ENCODE measurements around the gene PHKA2. TPM values are rescaled to one million over a fixed set of nuclear protein-coding genes. Genes with fewer than 3 reads are reported as not detected.

PHKA2 gene
- total RNA-seq, 1 experiment from 2014 or later: 43.0 TPM

DNA sequence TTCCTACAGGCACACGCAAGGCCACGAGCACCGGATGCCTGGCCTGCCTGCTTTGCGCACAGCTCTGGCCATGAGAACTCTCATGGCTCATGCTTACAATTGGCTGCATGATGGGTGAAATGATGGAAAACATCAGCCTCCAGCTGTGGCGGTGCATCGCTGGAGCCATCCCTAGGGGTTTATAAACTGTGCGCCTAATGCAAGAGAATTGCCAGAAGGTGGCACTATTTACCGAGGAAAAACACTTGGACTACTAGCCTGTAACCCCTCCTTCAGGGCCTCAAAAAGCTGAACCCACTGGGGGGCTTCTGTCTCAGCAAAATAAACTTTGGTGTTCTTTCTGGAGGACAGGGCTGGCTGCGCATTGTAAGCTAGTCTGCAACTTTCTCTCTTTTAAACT lies 51.9 kb downstream of the PHKA2 start:
- Histone ChIP-seq H3K4me1 (no peaks in the 10 kb centered on the region), H3K4me3 (ENCODE audit: low read depth, low read length) (no peak overlapping the region), H3K36me3 (ENCODE audit: control insufficient read depth, insufficient read depth, low read length) (no peaks in the 10 kb centered on the region; the same call in none of the 2 replicates), H3K27me3 (replicated peaks; ENCODE audit: control insufficient read depth, insufficient read depth, low read length) (no peaks in the 10 kb centered on the region), H3K9me3 (no peaks in the 10 kb centered on the region)
- intact Hi-C loops (cut with micrococcal nuclease; ENCODE audit: unreplicated experiment): loop anchor here (5.0 kb wide), 1 partner anchor 405 kb away; no protein-coding TSS in a partner anchor
- Mint-ChIP-seq H3K9me3 (ENCODE audit: unreplicated experiment) (no peaks in the 10 kb centered on the region), H3K36me3 (ENCODE audit: insufficient read depth, unreplicated experiment) (peaks cover 23% of the 10 kb centered on the region), H3K27me3 (ENCODE audit: insufficient read depth, unreplicated experiment) (no peaks in the 10 kb centered on the region), H3K27ac (ENCODE audit: unreplicated experiment) (no peak overlapping the region), H3K4me3 (ENCODE audit: unreplicated experiment) (no peak overlapping the region), H3K4me1 (ENCODE audit: low read depth, unreplicated experiment) (no peaks in the 10 kb centered on the region)
- ChIA-PET POLR2A (no interaction called here), CTCF (no interaction called here)
- TF ChIP-seq, protein P1, sequence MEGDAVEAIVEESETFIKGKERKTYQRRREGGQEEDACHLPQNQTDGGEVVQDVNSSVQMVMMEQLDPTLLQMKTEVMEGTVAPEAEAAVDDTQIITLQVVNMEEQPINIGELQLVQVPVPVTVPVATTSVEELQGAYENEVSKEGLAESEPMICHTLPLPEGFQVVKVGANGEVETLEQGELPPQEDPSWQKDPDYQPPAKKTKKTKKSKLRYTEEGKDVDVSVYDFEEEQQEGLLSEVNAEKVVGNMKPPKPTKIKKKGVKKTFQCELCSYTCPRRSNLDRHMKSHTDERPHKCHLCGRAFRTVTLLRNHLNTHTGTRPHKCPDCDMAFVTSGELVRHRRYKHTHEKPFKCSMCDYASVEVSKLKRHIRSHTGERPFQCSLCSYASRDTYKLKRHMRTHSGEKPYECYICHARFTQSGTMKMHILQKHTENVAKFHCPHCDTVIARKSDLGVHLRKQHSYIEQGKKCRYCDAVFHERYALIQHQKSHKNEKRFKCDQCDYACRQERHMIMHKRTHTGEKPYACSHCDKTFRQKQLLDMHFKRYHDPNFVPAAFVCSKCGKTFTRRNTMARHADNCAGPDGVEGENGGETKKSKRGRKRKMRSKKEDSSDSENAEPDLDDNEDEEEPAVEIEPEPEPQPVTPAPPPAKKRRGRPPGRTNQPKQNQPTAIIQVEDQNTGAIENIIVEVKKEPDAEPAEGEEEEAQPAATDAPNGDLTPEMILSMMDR (IDR thresholded peaks at IDR 0.05; ENCODE audit: insufficient read depth in 1 of 2, low read depth in 1 of 2, low read length in 1 of 2, severe bottlenecking in 1 of 2, unreplicated experiment in 1 of 2): peak; percentile 17 to 33
- BruUV-seq (replicated peaks): no TSS peak
- peak in 1 of 2 experiments; percentile 24 for DNase-seq

DNA sequence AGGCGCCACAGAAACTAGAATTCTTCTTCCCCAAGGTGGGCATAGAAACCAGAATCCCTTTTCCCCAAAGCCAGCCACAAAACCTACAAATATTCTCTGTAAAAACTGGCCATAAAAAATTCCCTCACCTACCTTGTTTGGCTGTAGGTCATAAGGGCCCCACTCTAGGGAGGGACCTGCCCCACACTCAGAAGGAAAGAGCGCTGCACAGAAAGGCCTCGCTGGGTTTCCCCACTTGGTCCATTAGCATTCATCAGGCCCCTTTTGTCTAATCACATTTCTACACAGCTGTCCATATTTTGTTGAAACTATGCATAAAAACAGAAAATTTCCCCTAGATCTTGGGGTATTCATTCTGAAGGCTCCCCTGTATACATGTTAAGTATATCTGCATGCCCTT lies 54.1 kb downstream of the PHKA2 start:
- Mint-ChIP-seq H3K27me3 (ENCODE audit: insufficient read depth, unreplicated experiment) (no peaks in the 10 kb centered on the region), H3K36me3 (ENCODE audit: insufficient read depth, unreplicated experiment) (peaks cover 19% of the 10 kb centered on the region), H3K27ac (ENCODE audit: unreplicated experiment) (no peak overlapping the region), H3K4me1 (ENCODE audit: low read depth, unreplicated experiment) (no peaks in the 10 kb centered on the region), H3K4me3 (ENCODE audit: unreplicated experiment) (no peak overlapping the region), H3K9me3 (ENCODE audit: unreplicated experiment) (no peaks in the 10 kb centered on the region)
- no peaks in the 10 kb centered on the region for H3K27me3 ChIP-seq (replicated peaks; ENCODE audit: control insufficient read depth, insufficient read depth, low read length)
- no peaks in the 10 kb centered on the region; the same call in none of the 2 replicates for H3K36me3 ChIP-seq (ENCODE audit: control insufficient read depth, insufficient read depth, low read length)
- no peak overlapping the region for H3K4me3 ChIP-seq (ENCODE audit: low read depth, low read length)
- no peaks in the 10 kb centered on the region for H3K4me1 ChIP-seq
- no peaks in the 10 kb centered on the region for H3K9me3 ChIP-seq
- POLR2A ChIA-PET: no interaction called here
- TF ChIP-seq, protein P1 (IDR thresholded peaks at IDR 0.05; ENCODE audit: insufficient read depth in 1 of 2, low read depth in 1 of 2, low read length in 1 of 2, severe bottlenecking in 1 of 2, unreplicated experiment in 1 of 2): no peak
- CTCF ChIA-PET: no interaction called here
- BruUV-seq (replicated peaks): no TSS peak
- no peak for DNase-seq
- intact Hi-C loops (cut with micrococcal nuclease; ENCODE audit: unreplicated experiment): loop anchor here (5.0 kb wide), 1 partner anchor 408 kb away; no protein-coding TSS in a partner anchor

DNA sequence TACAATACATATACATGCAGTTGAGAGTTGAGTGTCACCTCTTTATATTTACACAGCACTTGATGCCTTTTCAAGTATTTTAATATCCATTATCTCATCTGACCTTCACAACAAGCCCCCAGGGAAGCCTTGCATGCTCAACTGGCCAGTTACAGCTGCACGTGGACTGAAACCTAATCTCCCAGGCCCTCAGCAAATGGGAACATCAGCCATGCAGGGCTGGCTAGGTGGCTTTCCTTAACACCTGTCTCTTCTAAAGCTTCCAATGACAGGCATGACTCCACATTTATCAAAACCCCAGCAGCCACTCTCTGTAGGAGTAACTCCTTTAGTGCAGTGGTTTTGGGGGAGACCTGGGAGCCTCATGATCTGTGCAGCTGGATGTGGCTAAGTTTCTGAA lies 56.4 kb downstream of the PHKA2 start:
- BruUV-seq (replicated peaks): no TSS peak
- H3K27me3 Mint-ChIP-seq (ENCODE audit: insufficient read depth, unreplicated experiment): no peaks in the 10 kb centered on the region
- Histone ChIP-seq H3K4me3 (ENCODE audit: low read depth, low read length) (no peak overlapping the region), H3K4me1 (no peaks in the 10 kb centered on the region), H3K27me3 (replicated peaks; ENCODE audit: control insufficient read depth, insufficient read depth, low read length) (no peaks in the 10 kb centered on the region), H3K36me3 (ENCODE audit: control insufficient read depth, insufficient read depth, low read length) (no peaks in the 10 kb centered on the region; the same call in 1 of the 2 replicates), H3K9me3 (no peaks in the 10 kb centered on the region)
- H3K4me3 Mint-ChIP-seq (ENCODE audit: unreplicated experiment): no peak overlapping the region
- peaks cover 19% of the 10 kb centered on the region for H3K36me3 Mint-ChIP-seq (ENCODE audit: insufficient read depth, unreplicated experiment)
- H3K9me3 Mint-ChIP-seq (ENCODE audit: unreplicated experiment): no peaks in the 10 kb centered on the region
- intact Hi-C loops (cut with micrococcal nuclease; ENCODE audit: unreplicated experiment): no loop called here
- no peaks in the 10 kb centered on the region for H3K4me1 Mint-ChIP-seq (ENCODE audit: low read depth, unreplicated experiment)
- DNase-seq: no peak
- H3K27ac Mint-ChIP-seq (ENCODE audit: unreplicated experiment): no peak overlapping the region
- TF ChIP-seq, protein P1 (IDR thresholded peaks at IDR 0.05; ENCODE audit: insufficient read depth in 1 of 2, low read depth in 1 of 2, low read length in 1 of 2, severe bottlenecking in 1 of 2, unreplicated experiment in 1 of 2): no peak
- POLR2A ChIA-PET: no interaction called here
- CTCF ChIA-PET: no interaction called here
